AG09309 (cell line): ENCODE results near the gene ADSS2.

Experiments used
- DNase-seq: peaks from one replicate; pipeline ENCODE4 v3.0.0-alpha.2; 2010; ENCODE audit warnings: low read depth
- H3K4me3 ChIP-seq: 2 replicates; pipeline ENCODE4 v1.5.1; 2011; ENCODE audit warnings: mild to moderate bottlenecking, low read depth, low read length, moderate library complexity; ENCODE audit not compliant: control insufficient read depth
- TF ChIP-seq, protein P1 (sequence below): IDR thresholded peaks from 2 replicates; pipeline ENCODE4 v1.5.1; 2011; ENCODE audit warnings: mild to moderate bottlenecking, low read depth, low read length, inconsistent platforms; ENCODE audit not compliant: insufficient read depth, control insufficient read depth; ENCODE audit errors: missing control alignments

Gene ADSS2

DNA sequence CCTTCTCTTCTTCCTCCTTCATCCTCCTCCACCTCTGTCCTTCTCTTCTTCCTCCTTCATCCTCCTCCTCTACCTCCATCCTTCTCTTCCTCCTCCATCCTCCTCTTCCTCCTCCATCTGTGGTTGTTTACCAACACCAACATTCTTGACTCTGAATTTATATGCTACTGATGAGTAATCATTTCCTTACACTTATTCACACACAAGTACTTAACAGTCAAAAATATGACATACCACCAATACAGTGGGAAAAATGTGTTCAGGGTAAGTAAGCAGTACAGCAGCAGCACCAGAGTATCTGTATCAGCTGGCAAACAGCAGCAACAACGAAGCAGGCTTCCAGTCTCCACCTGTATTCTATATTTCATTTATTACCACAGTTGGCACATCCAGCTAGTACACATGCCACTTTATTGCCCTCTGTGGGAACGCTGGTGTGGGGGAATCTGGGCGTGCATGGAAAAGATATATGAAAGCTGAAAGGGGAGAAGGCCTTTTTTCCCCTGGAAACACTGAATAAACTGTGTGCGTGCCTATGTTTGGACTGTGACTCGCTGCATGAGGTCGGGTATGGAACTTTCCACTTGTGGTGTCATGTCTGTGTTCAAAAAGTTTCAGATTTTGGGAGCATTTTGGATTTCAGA is 16.0 kb downstream of the ADSS2 start:
- no peak overlapping the region for H3K4me3 ChIP-seq
- peak; percentile 40 for DNase-seq
- TF ChIP-seq, protein P1, sequence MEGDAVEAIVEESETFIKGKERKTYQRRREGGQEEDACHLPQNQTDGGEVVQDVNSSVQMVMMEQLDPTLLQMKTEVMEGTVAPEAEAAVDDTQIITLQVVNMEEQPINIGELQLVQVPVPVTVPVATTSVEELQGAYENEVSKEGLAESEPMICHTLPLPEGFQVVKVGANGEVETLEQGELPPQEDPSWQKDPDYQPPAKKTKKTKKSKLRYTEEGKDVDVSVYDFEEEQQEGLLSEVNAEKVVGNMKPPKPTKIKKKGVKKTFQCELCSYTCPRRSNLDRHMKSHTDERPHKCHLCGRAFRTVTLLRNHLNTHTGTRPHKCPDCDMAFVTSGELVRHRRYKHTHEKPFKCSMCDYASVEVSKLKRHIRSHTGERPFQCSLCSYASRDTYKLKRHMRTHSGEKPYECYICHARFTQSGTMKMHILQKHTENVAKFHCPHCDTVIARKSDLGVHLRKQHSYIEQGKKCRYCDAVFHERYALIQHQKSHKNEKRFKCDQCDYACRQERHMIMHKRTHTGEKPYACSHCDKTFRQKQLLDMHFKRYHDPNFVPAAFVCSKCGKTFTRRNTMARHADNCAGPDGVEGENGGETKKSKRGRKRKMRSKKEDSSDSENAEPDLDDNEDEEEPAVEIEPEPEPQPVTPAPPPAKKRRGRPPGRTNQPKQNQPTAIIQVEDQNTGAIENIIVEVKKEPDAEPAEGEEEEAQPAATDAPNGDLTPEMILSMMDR: no peak

DNA sequence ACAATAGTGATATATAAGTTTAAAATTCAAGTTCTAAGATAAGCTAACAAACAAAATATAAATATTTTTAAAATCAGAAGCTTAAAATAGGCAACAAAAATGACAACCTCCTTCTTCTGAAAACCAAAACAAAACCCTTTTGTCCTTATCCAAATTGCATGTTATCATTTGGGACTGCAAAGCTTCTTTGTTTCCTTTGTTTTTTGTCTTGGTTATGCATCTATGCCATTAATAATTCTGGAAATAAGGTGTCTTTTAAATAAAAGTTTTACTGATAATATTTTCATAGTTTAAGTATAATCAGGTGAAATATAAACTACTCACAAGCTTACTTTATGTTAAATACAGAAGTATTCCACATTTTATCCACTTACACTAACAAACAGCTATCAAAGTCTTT is 20.5 kb downstream of the ADSS2 start:
- H3K4me3 ChIP-seq: no peak overlapping the region
- DNase-seq: no peak
- TF ChIP-seq, protein P1: no peak

DNA sequence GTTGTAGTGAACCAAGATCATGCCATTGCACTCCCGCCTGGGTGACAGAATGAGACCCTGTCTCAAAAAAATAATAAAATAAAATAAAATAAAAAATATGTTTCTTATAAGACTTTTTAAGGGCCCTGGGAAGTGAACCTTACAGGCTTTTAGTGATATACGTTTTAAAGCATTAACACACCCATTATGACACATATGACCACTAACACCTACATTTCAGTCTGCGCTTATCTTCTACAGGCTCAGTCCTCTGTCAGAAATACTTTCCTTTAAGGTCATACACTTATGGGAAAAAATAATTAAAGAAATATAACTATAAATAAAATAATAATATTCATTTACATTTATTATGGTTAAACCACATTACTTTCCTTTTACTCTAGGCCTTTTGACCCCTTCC is 21.9 kb downstream of the ADSS2 start:
- TF ChIP-seq, protein P1: no peak
- DNase-seq: no peak
- no peak overlapping the region for H3K4me3 ChIP-seq

DNA sequence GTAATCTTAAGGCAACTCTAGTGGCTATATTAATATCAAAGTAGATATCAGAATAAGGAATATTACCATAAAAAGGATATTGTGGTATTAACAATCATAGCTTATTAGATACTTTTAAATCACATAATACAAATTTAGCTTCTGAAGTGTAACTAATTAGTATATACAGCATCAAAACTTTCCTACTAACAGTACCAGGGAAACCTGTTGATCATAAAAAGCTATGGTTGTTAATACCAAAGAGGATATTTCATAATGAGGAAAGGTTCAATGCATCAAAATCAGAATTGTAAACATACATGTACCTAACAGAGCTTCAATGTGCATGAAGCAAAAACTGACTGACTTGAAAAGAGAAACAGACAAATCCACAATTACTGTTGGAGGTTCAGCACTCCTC is 24.1 kb downstream of the ADSS2 start:
- TF ChIP-seq, protein P1: no peak
- no peak overlapping the region for H3K4me3 ChIP-seq
- DNase-seq: no peak

DNA sequence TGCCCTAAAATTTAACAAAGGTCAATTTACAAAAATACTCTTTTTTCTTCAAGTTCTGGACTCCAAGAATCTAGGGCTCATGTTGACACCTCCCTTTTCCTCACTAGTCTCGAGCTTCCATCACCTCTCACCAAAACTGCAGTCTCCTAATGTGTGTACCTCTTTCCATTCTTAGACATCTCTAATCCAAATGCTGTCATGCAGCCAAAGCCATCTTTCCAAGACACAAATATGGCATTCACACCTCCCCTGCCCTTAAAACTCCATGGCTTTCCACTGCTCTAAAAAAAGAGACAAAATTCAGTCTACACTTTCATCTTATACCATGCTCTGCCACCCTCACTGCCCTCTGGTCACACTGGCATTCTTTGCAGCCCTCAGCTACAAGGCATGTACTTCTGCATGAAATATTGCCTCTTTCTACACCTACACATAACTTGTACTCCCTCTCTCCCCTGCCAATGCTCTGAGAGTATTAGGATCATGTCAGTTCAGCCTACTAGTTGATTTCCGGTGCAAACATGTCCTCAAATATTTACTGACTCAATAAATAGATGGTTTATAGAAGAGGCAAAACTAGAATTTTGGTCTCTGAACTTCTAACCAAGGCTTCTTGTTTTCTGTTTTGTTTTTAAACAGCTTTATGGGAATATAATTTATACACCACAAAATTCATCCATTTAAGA is 26.9 kb downstream of the ADSS2 start:
- TF ChIP-seq, protein P1: no peak
- no peak overlapping the region for H3K4me3 ChIP-seq
- no peak for DNase-seq

DNA sequence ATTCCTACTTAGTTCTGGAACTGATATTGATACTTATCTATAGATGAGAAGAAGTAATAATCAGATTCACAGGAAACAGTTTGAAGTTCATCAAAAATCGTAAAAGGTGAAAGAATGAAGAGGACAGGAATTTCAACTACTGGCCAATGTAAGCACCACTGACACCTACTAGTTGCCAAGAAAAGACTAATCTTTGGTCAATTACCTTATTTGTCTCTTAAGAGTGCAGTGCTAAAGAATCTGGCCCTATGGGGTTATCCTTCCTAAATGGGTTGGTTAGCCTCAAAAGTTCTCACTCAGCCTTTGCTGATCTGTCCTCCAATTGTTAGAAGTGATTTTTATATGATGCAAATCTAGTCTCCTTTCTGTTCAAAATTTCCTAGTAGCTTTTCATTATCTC is 29.5 kb downstream of the ADSS2 start:
- no peak for DNase-seq
- H3K4me3 ChIP-seq: no peak overlapping the region
- TF ChIP-seq, protein P1: no peak
